HepG2 (cell line): ENCODE results near the gene SERTAD2.

ENCODE experiments used
- HNRNPH1 ChIP-seq: fragments of 200-400 bp; formaldehyde crosslinking; optimal IDR thresholded peaks from 2 replicates; pipeline ENCODE3; 2017; ENCODE audit warnings: mild to moderate bottlenecking, low read depth, low read length
- MED1 ChIP-seq: sonication (generic); formaldehyde crosslinking; IDR thresholded peaks from 2 replicates; pipeline ENCODE4 v1.4.0; 2020; ENCODE audit warnings: missing genetic modification reagents
- ZBTB8A ChIP-seq: sonication (generic); formaldehyde crosslinking; IDR thresholded peaks from 2 replicates; pipeline ENCODE4 v1.4.0; 2020; ENCODE audit warnings: mild to moderate bottlenecking, low read depth, missing genetic modification reagents, borderline replicate concordance
- ZNF792 ChIP-seq: IDR thresholded peaks from 2 replicates; pipeline ENCODE4 v1.6.1; 2016

DNA sequence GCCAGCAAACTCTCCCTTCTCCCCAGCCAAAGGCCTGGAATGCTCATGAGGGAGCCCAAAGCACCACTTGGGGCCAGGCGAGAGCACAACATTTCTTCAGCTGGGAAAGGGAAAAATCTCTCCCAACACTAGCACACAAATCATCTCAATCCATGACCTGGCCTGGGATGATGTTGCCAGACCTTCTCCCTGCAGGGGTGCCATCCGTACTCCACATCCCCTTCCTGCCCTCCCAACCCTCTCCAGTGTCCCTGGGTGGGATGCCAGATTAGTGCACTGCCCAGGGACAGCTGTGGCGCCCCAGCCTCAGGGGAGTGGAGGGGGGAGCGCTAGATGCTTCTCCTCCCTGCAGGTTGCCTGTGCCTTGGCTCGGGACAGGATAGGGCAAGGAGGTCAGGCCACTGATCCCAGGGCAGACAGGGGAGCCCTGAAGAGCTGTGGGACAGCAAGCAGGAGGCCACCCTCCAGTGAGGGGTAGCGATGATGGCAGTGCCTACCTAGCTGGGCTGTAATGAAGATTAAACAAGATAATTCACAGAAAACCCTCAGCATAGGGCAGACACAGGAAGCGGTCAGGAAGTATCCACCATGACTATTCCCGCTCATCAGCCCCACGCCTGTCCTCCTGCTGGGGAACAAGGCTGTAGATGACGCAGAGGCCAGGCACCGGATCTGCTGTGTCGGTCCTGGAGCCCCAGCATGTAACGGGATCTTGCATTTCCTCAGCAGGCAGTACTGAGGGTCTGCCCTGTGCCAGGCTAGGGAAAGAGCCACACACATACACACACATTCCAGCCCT lies 31.1 kb downstream of the SERTAD2 start:
- TF ChIP-seq MED1 (no peak), ZNF792 (CRISPR knock-in tag) (no peak), ZBTB8A (no peak), HNRNPH1 (no peak)
